Transverse colon (tissue), 4 donors: ENCODE measurements around the gene TTN.

ENCODE experiments used
- POLR2A ChIP-seq: fragments of 450-650 bp; IDR thresholded peaks from one replicate; pipeline ENCODE4 v1.6.1; 2016; ENCODE audit warnings: antibody characterized with exemption, mild to moderate bottlenecking, moderate library complexity
- POLR2AphosphoS5 ChIP-seq, 3 donors: sonication (generic); formaldehyde crosslinking; IDR thresholded peaks; one replicate each; pipeline ENCODE4 v1.6.1; 2016; ENCODE audit warnings: antibody characterized with exemption in 3 of 3
- TF ChIP-seq, protein P1 (sequence below), 5 experiments: fragments of 200-600 bp in 3 of 5; fragments of 450-650 bp in 2 of 5; sonication (generic) in 3 of 5; IDR thresholded peaks; 1 replicate in 2 of 5; 2 replicates in 3 of 5; pipeline ENCODE4 v1.5.1; 2016 to 2017; ENCODE audit warnings: antibody characterized with exemption in 5 of 5, inconsistent platforms in 3 of 5, mild to moderate bottlenecking in 2 of 5, moderate library complexity in 1 of 5

DNA sequence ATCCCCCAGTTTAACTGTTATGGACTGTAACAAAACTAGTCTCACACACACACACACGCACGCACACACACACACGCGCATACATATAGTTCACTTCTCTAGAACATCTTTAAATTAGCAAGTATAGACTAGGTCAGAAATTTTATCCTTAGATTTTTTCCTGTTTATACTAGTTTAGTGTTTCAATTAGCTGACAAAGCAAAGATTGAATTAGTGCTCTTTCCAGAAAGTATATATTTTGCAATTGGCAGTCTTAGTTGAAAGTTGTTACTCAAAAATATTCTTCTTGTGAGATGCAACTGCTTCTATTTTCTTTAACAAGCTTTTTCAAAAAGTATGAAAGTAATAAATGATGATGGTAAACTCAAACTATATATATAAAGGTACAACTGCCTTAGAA, 304.5 kb downstream of the TTN start:
- TF ChIP-seq, protein P1, sequence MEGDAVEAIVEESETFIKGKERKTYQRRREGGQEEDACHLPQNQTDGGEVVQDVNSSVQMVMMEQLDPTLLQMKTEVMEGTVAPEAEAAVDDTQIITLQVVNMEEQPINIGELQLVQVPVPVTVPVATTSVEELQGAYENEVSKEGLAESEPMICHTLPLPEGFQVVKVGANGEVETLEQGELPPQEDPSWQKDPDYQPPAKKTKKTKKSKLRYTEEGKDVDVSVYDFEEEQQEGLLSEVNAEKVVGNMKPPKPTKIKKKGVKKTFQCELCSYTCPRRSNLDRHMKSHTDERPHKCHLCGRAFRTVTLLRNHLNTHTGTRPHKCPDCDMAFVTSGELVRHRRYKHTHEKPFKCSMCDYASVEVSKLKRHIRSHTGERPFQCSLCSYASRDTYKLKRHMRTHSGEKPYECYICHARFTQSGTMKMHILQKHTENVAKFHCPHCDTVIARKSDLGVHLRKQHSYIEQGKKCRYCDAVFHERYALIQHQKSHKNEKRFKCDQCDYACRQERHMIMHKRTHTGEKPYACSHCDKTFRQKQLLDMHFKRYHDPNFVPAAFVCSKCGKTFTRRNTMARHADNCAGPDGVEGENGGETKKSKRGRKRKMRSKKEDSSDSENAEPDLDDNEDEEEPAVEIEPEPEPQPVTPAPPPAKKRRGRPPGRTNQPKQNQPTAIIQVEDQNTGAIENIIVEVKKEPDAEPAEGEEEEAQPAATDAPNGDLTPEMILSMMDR (IDR thresholded peaks at IDR 0.05) = no peak
- no peak for TF ChIP-seq POLR2AphosphoS5 (IDR thresholded peaks at IDR 0.05)
- TF ChIP-seq POLR2A = no peak
